Neural cell (in vitro differentiated cells): ENCODE measurements around the gene CUEDC1. TPM values are rescaled to one million over a fixed set of nuclear protein-coding genes. Genes with fewer than 3 reads are reported as not detected.

Source experiments
- H2AFZ ChIP-seq: fragments of 200-600, 300-800 bp; sonication (generic), shearing (Covaris generic); 2 replicates; pipeline ENCODE4 v1.6.0; 2014; ENCODE audit warnings: low read depth, mild to moderate bottlenecking, antibody characterized with exemption, low read length, moderate library complexity
- H3F3A ChIP-seq: fragments of 200-600 bp; shearing (Covaris generic); 2 replicates; pipeline ENCODE4 v1.6.1; 2016; ENCODE audit warnings: mild to moderate bottlenecking, moderate library complexity, mixed read lengths, antibody characterized with exemption, low read length; ENCODE audit not compliant: insufficient read depth, poor library complexity, severe bottlenecking
- H3K27ac ChIP-seq: fragments of 200-600, 300-800 bp; sonication (generic), shearing (Covaris generic); 2 replicates; pipeline ENCODE4 v1.5.1; 2014; ENCODE audit warnings: mild to moderate bottlenecking, low read length, moderate library complexity
- H3K27me3 ChIP-seq: fragments of 300-800, 200-600 bp; sonication (generic), shearing (Covaris generic); 2 replicates; pipeline ENCODE4 v1.6.0; 2014; ENCODE audit warnings: mild to moderate bottlenecking, low read depth, low read length, moderate library complexity; ENCODE audit not compliant: insufficient read depth
- H3K36me3 ChIP-seq: fragments of 300-800, 200-600 bp; sonication (generic), shearing (Covaris generic); 2 replicates; pipeline ENCODE4 v1.5.1; 2014; ENCODE audit warnings: mild to moderate bottlenecking, antibody characterized with exemption, low read length, moderate library complexity; ENCODE audit not compliant: insufficient read depth
- H3K4me2 ChIP-seq: fragments of 300-800, 200-600 bp; sonication (generic), shearing (Covaris generic); 2 replicates; pipeline ENCODE4 v1.6.0; 2014; ENCODE audit warnings: mild to moderate bottlenecking, low read length
- H3K4me3 ChIP-seq: fragments of 300-800, 200-600 bp; sonication (generic), shearing (Covaris generic); 2 replicates; pipeline ENCODE4 v1.5.1; 2014; ENCODE audit warnings: mild to moderate bottlenecking, low read length, moderate library complexity
- H3K79me2 ChIP-seq: fragments of 200-600 bp; shearing (Covaris generic); replicated peaks from 2 replicates; pipeline ENCODE4 v1.6.0; 2014; ENCODE audit warnings: mild to moderate bottlenecking, low read length, moderate library complexity; ENCODE audit not compliant: insufficient read depth
- H3K9ac ChIP-seq: fragments of 300-800, 200-600 bp; sonication (generic), shearing (Covaris generic); 2 replicates; pipeline ENCODE4 v1.6.1; 2016; ENCODE audit warnings: mild to moderate bottlenecking, low read length, mixed read lengths
- H3K9me2 ChIP-seq: fragments of 200-600 bp; shearing (Covaris generic); 2 replicates; pipeline ENCODE4 v1.6.1; 2016; ENCODE audit warnings: mild to moderate bottlenecking, low read length, mixed read lengths; ENCODE audit not compliant: insufficient read depth
- H3K9me3 ChIP-seq: fragments of 200-600, 300-800 bp; sonication (generic), shearing (Covaris generic); 2 replicates; pipeline ENCODE4 v1.6.1; 2016; ENCODE audit warnings: mild to moderate bottlenecking, mixed run types, low read length, moderate library complexity, mixed read lengths
- H4K20me1 ChIP-seq: fragments of 200-600 bp; shearing (Covaris generic); 2 replicates; pipeline ENCODE4 v1.6.1; 2016; ENCODE audit warnings: mild to moderate bottlenecking, mixed run types; ENCODE audit not compliant: insufficient read depth
- CTCF ChIP-seq: fragments of 450-650 bp; IDR thresholded peaks from 2 replicates; pipeline ENCODE4 v1.5.1; 2014; ENCODE audit warnings: antibody characterized with exemption, mild to moderate bottlenecking, moderate library complexity; ENCODE audit not compliant: poor library complexity, severe bottlenecking
- EP300 ChIP-seq: fragments of 450-650 bp; conservative IDR thresholded peaks from 2 replicates; pipeline ENCODE4 v1.6.1; 2014; ENCODE audit warnings: antibody characterized with exemption, mild to moderate bottlenecking, moderate library complexity; ENCODE audit not compliant: poor library complexity, severe bottlenecking
- EZH2 ChIP-seq: fragments of 200-600, 300-800 bp; shearing (Covaris generic), sonication (generic); IDR thresholded peaks from 2 replicates; pipeline ENCODE4 v1.6.1; 2014; ENCODE audit warnings: antibody characterized with exemption, low read length, borderline replicate concordance, mild to moderate bottlenecking; ENCODE audit not compliant: insufficient read depth, poor library complexity, severe bottlenecking
- MXI1 ChIP-seq: fragments of 450-650 bp; conservative IDR thresholded peaks from 2 replicates; pipeline ENCODE4 v1.6.1; 2014; ENCODE audit warnings: antibody characterized with exemption, mild to moderate bottlenecking; ENCODE audit not compliant: poor library complexity, severe bottlenecking
- POLR2AphosphoS5 ChIP-seq: IDR thresholded peaks from 2 replicates; pipeline ENCODE4 v1.6.1; 2012
- RAD21 ChIP-seq: fragments of 450-650 bp; conservative IDR thresholded peaks from 2 replicates; pipeline ENCODE4 v1.6.1; 2014; ENCODE audit warnings: antibody characterized with exemption, mild to moderate bottlenecking, moderate library complexity
- SMC3 ChIP-seq: fragments of 450-650 bp; conservative IDR thresholded peaks from 2 replicates; pipeline ENCODE4 v1.6.1; 2014; ENCODE audit warnings: antibody characterized with exemption, mild to moderate bottlenecking, moderate library complexity; ENCODE audit not compliant: poor library complexity
- TAF1 ChIP-seq: IDR thresholded peaks from 2 replicates; pipeline ENCODE4 v1.6.1; 2012; ENCODE audit warnings: low read depth
- polyA plus RNA-seq: library from polyadenylated mRNA; depleted of rRNA; stranded (reverse); fragments of >200 nt; gene quantifications from 2 replicates; pipeline ENCODE4 v1.2.3, GENCODE V29; 2014
- TF ChIP-seq, protein P1 (sequence below): IDR thresholded peaks from 2 replicates; pipeline ENCODE4 v1.6.1; 2012; ENCODE audit warnings: borderline replicate concordance

The CUEDC1 gene
- polyA plus RNA-seq, 1 donor from 2014 or later = 27.0 TPM

DNA sequence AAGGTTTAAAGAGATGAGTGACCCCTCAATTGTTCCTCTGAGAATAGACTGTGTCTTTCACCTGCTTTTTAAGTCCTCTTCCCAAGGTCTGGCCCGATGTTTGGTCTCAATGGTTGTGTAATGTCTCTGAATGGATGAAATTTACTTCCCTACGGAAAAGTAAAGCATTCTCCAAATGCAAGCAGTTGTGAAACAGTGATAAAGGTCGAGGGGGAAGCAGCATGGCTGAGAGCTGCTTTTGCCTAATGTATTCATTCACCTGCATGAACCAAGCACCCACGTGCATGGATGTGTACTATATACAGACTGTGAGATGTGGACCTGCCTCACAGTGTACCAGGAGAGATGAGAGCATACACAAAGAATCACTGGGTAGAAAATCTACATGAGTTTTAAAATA lies 116.8 kb downstream of the CUEDC1 start:
- no peaks in the 10 kb centered on the region for H3K9me3 ChIP-seq
- H3K4me3 ChIP-seq = no peak overlapping the region
- H2AFZ ChIP-seq = no peak overlapping the region
- no peaks in the 10 kb centered on the region for H3K36me3 ChIP-seq
- H3K27me3 ChIP-seq = no peaks in the 10 kb centered on the region
- no peaks in the 10 kb centered on the region for H3K9me2 ChIP-seq
- no peak overlapping the region for H3K4me2 ChIP-seq
- peaks cover 2% of the 10 kb centered on the region for H3K79me2 ChIP-seq
- TF ChIP-seq EP300 (no peak), TAF1 (no peak), POLR2AphosphoS5 (no peak), SMC3 (no peak), EZH2 (no peak), RAD21 (no peak)
- no peaks in the 10 kb centered on the region for H4K20me1 ChIP-seq
- H3K9ac ChIP-seq = no peak overlapping the region
- H3K27ac ChIP-seq = no peak overlapping the region
- no peaks in the 10 kb centered on the region for H3F3A ChIP-seq

GRCh38 chr17:57835333-57835900 lies 119.8 kb downstream of the CUEDC1 start:
- no peaks in the 10 kb centered on the region for H3K36me3 ChIP-seq
- no peaks in the 10 kb centered on the region for H4K20me1 ChIP-seq
- no peaks in the 10 kb centered on the region for H3K9me3 ChIP-seq
- no peaks in the 10 kb centered on the region for H3K27me3 ChIP-seq
- H3K4me2 ChIP-seq = no peak overlapping the region
- no peak overlapping the region for H3K4me3 ChIP-seq
- no peak overlapping the region for H3K9ac ChIP-seq
- H3K79me2 ChIP-seq = no peaks in the 10 kb centered on the region
- TF ChIP-seq CTCF (no peak), MXI1 (no peak), EP300 (no peak), EZH2 (no peak), POLR2AphosphoS5 (no peak), SMC3 (no peak), RAD21 (no peak), TAF1 (no peak)
- TF ChIP-seq, protein P1, sequence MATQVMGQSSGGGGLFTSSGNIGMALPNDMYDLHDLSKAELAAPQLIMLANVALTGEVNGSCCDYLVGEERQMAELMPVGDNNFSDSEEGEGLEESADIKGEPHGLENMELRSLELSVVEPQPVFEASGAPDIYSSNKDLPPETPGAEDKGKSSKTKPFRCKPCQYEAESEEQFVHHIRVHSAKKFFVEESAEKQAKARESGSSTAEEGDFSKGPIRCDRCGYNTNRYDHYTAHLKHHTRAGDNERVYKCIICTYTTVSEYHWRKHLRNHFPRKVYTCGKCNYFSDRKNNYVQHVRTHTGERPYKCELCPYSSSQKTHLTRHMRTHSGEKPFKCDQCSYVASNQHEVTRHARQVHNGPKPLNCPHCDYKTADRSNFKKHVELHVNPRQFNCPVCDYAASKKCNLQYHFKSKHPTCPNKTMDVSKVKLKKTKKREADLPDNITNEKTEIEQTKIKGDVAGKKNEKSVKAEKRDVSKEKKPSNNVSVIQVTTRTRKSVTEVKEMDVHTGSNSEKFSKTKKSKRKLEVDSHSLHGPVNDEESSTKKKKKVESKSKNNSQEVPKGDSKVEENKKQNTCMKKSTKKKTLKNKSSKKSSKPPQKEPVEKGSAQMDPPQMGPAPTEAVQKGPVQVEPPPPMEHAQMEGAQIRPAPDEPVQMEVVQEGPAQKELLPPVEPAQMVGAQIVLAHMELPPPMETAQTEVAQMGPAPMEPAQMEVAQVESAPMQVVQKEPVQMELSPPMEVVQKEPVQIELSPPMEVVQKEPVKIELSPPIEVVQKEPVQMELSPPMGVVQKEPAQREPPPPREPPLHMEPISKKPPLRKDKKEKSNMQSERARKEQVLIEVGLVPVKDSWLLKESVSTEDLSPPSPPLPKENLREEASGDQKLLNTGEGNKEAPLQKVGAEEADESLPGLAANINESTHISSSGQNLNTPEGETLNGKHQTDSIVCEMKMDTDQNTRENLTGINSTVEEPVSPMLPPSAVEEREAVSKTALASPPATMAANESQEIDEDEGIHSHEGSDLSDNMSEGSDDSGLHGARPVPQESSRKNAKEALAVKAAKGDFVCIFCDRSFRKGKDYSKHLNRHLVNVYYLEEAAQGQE = no peak
- H2AFZ ChIP-seq = no peak overlapping the region
- no peak overlapping the region for H3K27ac ChIP-seq
- H3F3A ChIP-seq = no peaks in the 10 kb centered on the region
- H3K9me2 ChIP-seq = no peaks in the 10 kb centered on the region
